BLaER1 treated with 17β-estradiol and CSF1 and Interleukin-3, amounts not matched to agents 10 nM and 100 nM (cell line): ENCODE measurements around the gene SEC14L2.

Experiments
- H3K27ac ChIP-seq, 11 experiments: shearing (Covaris generic); formaldehyde crosslinking; 2 replicates each; pipeline ENCODE4 v1.8.1; 2022
- H3K27me3 ChIP-seq, 11 experiments: shearing (Covaris generic); formaldehyde crosslinking; 2 replicates each; pipeline ENCODE4 v1.8.1; 2022
- H3K36me3 ChIP-seq, 11 experiments: shearing (Covaris generic); formaldehyde crosslinking; 2 replicates each; pipeline ENCODE4 v1.8.1; 2022
- H3K4me1 ChIP-seq, 10 experiments: shearing (Covaris generic); formaldehyde crosslinking; 2 replicates each; pipeline ENCODE4 v1.8.1; 2022
- H3K4me2 ChIP-seq, 11 experiments: shearing (Covaris generic); formaldehyde crosslinking; 2 replicates each; pipeline ENCODE4 v1.8.1; 2022
- H3K4me3 ChIP-seq, 10 experiments: shearing (Covaris generic); formaldehyde crosslinking; 2 replicates each; pipeline ENCODE4 v1.8.1; 2022
- H3K9ac ChIP-seq, 11 experiments: shearing (Covaris generic); formaldehyde crosslinking; 2 replicates each; pipeline ENCODE4 v1.8.1; 2022
- H3K9me3 ChIP-seq, 11 experiments: shearing (Covaris generic); formaldehyde crosslinking; replicated peaks in 1 of 11; 2 replicates each; pipeline ENCODE4 v1.8.1; 2022
- H4K20me1 ChIP-seq, 11 experiments: shearing (Covaris generic); formaldehyde crosslinking; 2 replicates each; pipeline ENCODE4 v1.8.1; 2022
- Cebpa-rat ChIP-seq, 11 experiments: shearing (Covaris generic); IDR thresholded peaks; 2 replicates each; pipeline ENCODE4 v1.8.1; 2022

SEC14L2 gene

DNA sequence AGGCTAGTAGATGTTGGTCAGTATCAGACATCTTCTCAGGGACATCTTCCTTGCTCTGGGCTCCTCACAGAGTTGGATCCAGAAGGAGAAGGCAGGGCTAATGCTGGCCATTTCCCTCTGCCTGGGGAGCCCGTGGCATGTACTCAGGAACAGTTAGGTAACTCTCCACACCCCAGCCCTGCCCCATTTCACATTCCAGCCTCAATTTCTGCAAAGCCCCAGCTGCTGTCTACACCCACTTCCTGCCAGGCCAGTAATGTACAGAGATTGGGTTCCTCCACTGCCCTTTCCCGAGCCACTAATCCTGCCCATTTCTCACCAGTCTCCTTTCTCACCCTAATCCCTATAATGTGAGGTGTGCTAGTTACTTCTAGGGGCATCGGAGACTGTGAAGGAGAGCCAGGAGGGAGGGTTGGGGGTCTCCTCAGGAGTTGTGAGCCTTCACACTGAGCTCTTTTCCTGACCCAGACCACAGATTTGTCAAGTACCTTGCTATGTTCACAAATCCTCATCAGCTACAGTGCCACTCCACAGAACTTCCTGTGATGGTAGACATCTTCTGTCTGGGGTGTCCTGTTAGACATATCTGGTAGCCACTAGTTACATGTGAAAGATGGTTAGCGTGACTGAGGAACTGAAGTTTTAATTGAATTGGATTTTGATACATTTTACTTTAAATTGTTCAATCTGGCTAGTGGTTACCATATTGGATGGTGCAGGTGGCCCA lies 76.3 kb downstream of the SEC14L2 start:
- Histone ChIP-seq H3K27ac (no peak overlapping the region), H3K4me2 (peak overlapping the region in 1 of 11 experiments; percentile 0; a peak in 2 of 22 replicates), H4K20me1 (no peaks in the 10 kb centered on the region), H3K27me3 (no peaks in the 10 kb centered on the region), H3K4me3 (no peak overlapping the region), H3K9me3 (no peaks in the 10 kb centered on the region), H3K36me3 (no peaks in the 10 kb centered on the region), H3K9ac (no peak overlapping the region), H3K4me1 (no peaks in the 10 kb centered on the region)
- no peak for TF ChIP-seq Cebpa-rat (IDR thresholded peaks at IDR 0.05)

DNA sequence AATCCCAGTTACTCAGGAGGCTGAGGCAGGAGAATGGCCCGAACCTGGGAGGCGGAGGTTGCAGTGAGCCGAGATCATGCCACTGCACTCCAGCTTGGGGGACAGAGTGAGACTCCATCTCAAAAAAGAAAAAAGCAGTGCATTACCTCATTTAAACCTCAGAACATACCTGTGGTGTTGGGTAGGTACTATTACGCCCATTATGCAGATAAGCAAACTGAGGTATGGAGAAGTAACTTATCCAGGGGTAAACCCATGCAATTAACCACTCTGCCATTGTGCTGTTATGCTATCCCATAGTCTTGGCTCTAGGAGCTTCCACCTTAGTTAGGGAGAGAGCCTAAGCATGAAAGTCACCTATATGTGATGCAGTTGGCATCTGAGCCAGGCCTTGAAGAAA lies 77.3 kb downstream of the SEC14L2 start:
- H3K9ac ChIP-seq = no peak overlapping the region
- H3K27me3 ChIP-seq = no peaks in the 10 kb centered on the region
- H3K4me2 ChIP-seq = no peak overlapping the region
- H3K4me1 ChIP-seq = no peaks in the 10 kb centered on the region
- no peaks in the 10 kb centered on the region for H3K9me3 ChIP-seq
- no peaks in the 10 kb centered on the region for H4K20me1 ChIP-seq
- no peak overlapping the region for H3K27ac ChIP-seq
- no peaks in the 10 kb centered on the region for H3K36me3 ChIP-seq
- H3K4me3 ChIP-seq = no peak overlapping the region
- no peak for TF ChIP-seq Cebpa-rat (IDR thresholded peaks at IDR 0.05)
